Measurements from ENCODE around the gene PGBD5. TPM values are rescaled to one million over a fixed set of nuclear protein-coding genes. Genes with fewer than 3 reads are reported as not detected.

The PGBD5 gene
- total RNA-seq, 4 donors from 2014 or later = 1.0 to 4.5 (median 1.9) TPM

- DNase-seq = no peak
- no peaks in the 10 kb centered on the region for H3K36me3 ChIP-seq
- no peak for ATAC-seq
- H3K27ac ChIP-seq = peak overlapping the region in 3 of 4 donors; percentile 58 to 71 (median 59)
- no peaks in the 10 kb centered on the region for H3K9me3 ChIP-seq
- peaks cover 10 to 20% of the 10 kb centered on the region in 2 donors for H3K4me1 ChIP-seq
- H3K27me3 ChIP-seq = no peaks in the 10 kb centered on the region
- intact Hi-C loops (cut with DNase I; ENCODE audit: low total_unique reads) = loop anchor here (5.0 to 10.0 kb wide), 4 partner anchors 76 to 746 kb away; partner anchors contain the start of gene ABCB10
- H3K4me3 ChIP-seq = no peak overlapping the region
- in situ Hi-C loops (cut with MboI; ENCODE audit: low sequenced_read_pairs in 4 of 4) = loop anchor here in 1 of 4 donors (25.0 kb wide), 1 partner anchor 1041 kb away; the partner anchor contains the start of gene RAB4A
- no peak for TF ChIP-seq CTCF (IDR thresholded peaks at IDR 0.05 in 4 of 5, conservative IDR thresholded peaks at IDR 0.05 in 1 of 5)
- no peak for TF ChIP-seq POLR2A (IDR thresholded peaks at IDR 0.05)
Observed at GRCh38 chr1:230303069-230303468, 123.1 kb downstream of the PGBD5 start.

- H3K36me3 ChIP-seq = no peaks in the 10 kb centered on the region
- H3K27ac ChIP-seq = no peak overlapping the region
- H3K4me3 ChIP-seq = no peak overlapping the region
- H3K9me3 ChIP-seq = no peaks in the 10 kb centered on the region
- peaks cover 10 to 20% of the 10 kb centered on the region in 2 donors for H3K4me1 ChIP-seq
- in situ Hi-C loops (cut with MboI; ENCODE audit: low sequenced_read_pairs in 4 of 4) (loop anchor here in 1 of 4 donors (25.0 kb wide), 1 partner anchor 1040 kb away; the partner anchor contains the start of gene RAB4A), intact Hi-C loops (cut with DNase I; ENCODE audit: low total_unique reads) (loop anchor here (5.0 to 10.0 kb wide), 4 partner anchors 75 to 745 kb away; partner anchors contain the start of gene ABCB10)
- no peak for ATAC-seq
- no peak for DNase-seq
- no peaks in the 10 kb centered on the region for H3K27me3 ChIP-seq
- TF ChIP-seq POLR2A (IDR thresholded peaks at IDR 0.05) = no peak
Observed at GRCh38 chr1:230301822-230302221, 124.3 kb downstream of the PGBD5 start.

GRCh38 chr1:230301322-230301721 is 124.8 kb downstream of the PGBD5 start:
- Histone ChIP-seq H3K4me3 (no peak overlapping the region), H3K27me3 (no peaks in the 10 kb centered on the region), H3K9me3 (no peaks in the 10 kb centered on the region), H3K36me3 (no peaks in the 10 kb centered on the region), H3K4me1 (peaks cover 10 to 20% of the 10 kb centered on the region in 2 donors), H3K27ac (no peak overlapping the region)
- intact Hi-C loops (cut with DNase I; ENCODE audit: low total_unique reads) = loop anchor here (5.0 to 10.0 kb wide), 4 partner anchors 74 to 744 kb away; partner anchors contain the start of gene ABCB10
- in situ Hi-C loops (cut with MboI; ENCODE audit: low sequenced_read_pairs in 4 of 4) = loop anchor here in 1 of 4 donors (25.0 kb wide), 1 partner anchor 1039 kb away; the partner anchor contains the start of gene RAB4A
- TF ChIP-seq CTCF (IDR thresholded peaks at IDR 0.05 in 4 of 5, conservative IDR thresholded peaks at IDR 0.05 in 1 of 5) (no peak), POLR2A (IDR thresholded peaks at IDR 0.05) (no peak)
- no peak for ATAC-seq
- DNase-seq = no peak

GRCh38 chr1:230300322-230301301 is 125.5 kb downstream of the PGBD5 start:
- Histone ChIP-seq H3K27me3 (no peaks in the 10 kb centered on the region), H3K4me3 (no peak overlapping the region), H3K27ac (no peak overlapping the region), H3K36me3 (no peaks in the 10 kb centered on the region), H3K4me1 (peaks cover 10 to 15% of the 10 kb centered on the region in 2 donors), H3K9me3 (no peaks in the 10 kb centered on the region)
- in situ Hi-C loops (cut with MboI; ENCODE audit: low sequenced_read_pairs in 4 of 4) (loop anchor here in 1 of 4 donors (25.0 kb wide), 1 partner anchor 1038 kb away; the partner anchor contains the start of gene RAB4A), intact Hi-C loops (cut with DNase I; ENCODE audit: low total_unique reads) (loop anchor here (5.0 to 10.0 kb wide), 4 partner anchors 73 to 743 kb away; partner anchors contain the start of gene ABCB10)
- no peak for DNase-seq
- TF ChIP-seq POLR2A (IDR thresholded peaks at IDR 0.05) (no peak), CTCF (IDR thresholded peaks at IDR 0.05 in 4 of 5, conservative IDR thresholded peaks at IDR 0.05 in 1 of 5) (no peak)
- no peak for ATAC-seq
